Osteoblast (primary cell): ENCODE measurements around the gene KRTAP20-2. TPM values are rescaled to one million over a fixed set of nuclear protein-coding genes. Genes with fewer than 3 reads are reported as not detected.

ENCODE experiments used
- DNase-seq: peaks from one replicate; pipeline ENCODE4 v3.0.0; 2011; ENCODE audit warnings: low spot score, mixed read lengths; ENCODE audit not compliant: insufficient read length; ENCODE audit errors: missing footprints
- H2AFZ ChIP-seq: 2 replicates; pipeline ENCODE4 v1.6.0; 2011; ENCODE audit warnings: mild to moderate bottlenecking, low read length
- H3K27ac ChIP-seq: 2 replicates; pipeline ENCODE4 v1.5.1; 2011; ENCODE audit warnings: mild to moderate bottlenecking, low read depth, low read length, moderate library complexity
- H3K27me3 ChIP-seq: 2 replicates; pipeline ENCODE4 v1.6.0; 2012; ENCODE audit warnings: mild to moderate bottlenecking, control low read depth, inconsistent platforms, low read length, moderate library complexity; ENCODE audit not compliant: insufficient read depth
- H3K36me3 ChIP-seq: 2 replicates; pipeline ENCODE4 v1.5.1; 2011; ENCODE audit warnings: mild to moderate bottlenecking, low read length, control low read depth, moderate library complexity; ENCODE audit not compliant: insufficient read depth
- H3K4me1 ChIP-seq: 2 replicates; pipeline ENCODE4 v1.5.1; 2011; ENCODE audit warnings: mild to moderate bottlenecking, low read length, control low read depth, moderate library complexity; ENCODE audit not compliant: insufficient read depth
- H3K4me2 ChIP-seq: 2 replicates; pipeline ENCODE4 v1.6.0; 2011; ENCODE audit warnings: mild to moderate bottlenecking, low read length; ENCODE audit not compliant: insufficient read depth
- H3K4me3 ChIP-seq: fragments of 200-600 bp; sonication (generic); 3 replicates; pipeline ENCODE4 v1.5.1; 2012; ENCODE audit warnings: mild to moderate bottlenecking, low read length, inconsistent platforms; ENCODE audit not compliant: insufficient read depth
- H3K79me2 ChIP-seq: 2 replicates; pipeline ENCODE4 v1.6.0; 2012; ENCODE audit warnings: mild to moderate bottlenecking, low read length, control low read depth, inconsistent platforms; ENCODE audit not compliant: insufficient read depth
- H3K9me3 ChIP-seq: 2 replicates; pipeline ENCODE4 v1.5.1; 2011; ENCODE audit warnings: low read depth, low read length, control low read depth
- H4K20me1 ChIP-seq: 2 replicates; pipeline ENCODE4 v1.6.0; 2012; ENCODE audit warnings: mild to moderate bottlenecking, low read length, control low read depth; ENCODE audit not compliant: insufficient read depth
- small RNA-seq: library from RNA; depleted of rRNA; stranded (forward); fragments of <200 nt; gene quantifications from one replicate; pipeline ENCODE3, GENCODE V24; 2012
- total RNA-seq: library from RNA; depleted of rRNA; stranded (reverse); fragments of >200 nt; gene quantifications from 2 replicates; pipeline ENCODE4 v1.2.3, GENCODE V29; 2012
- TF ChIP-seq, protein P1 (sequence below): IDR thresholded peaks from 2 replicates; pipeline ENCODE4 v1.5.1; 2011; ENCODE audit warnings: mild to moderate bottlenecking, low read depth, low read length, moderate library complexity; ENCODE audit errors: extremely low read depth

The KRTAP20-2 gene
- total RNA-seq, 1 donor: not detected

GRCh38 chr21:30680586-30680985 is 45.6 kb downstream of the KRTAP20-2 start:
- Histone ChIP-seq H3K4me2 (no peak overlapping the region), H3K79me2 (no peaks in the 10 kb centered on the region)
- DNase-seq: no peak

GRCh38 chr21:30684506-30684905 is 49.5 kb downstream of the KRTAP20-2 start:
- H3K4me2 ChIP-seq: no peak overlapping the region
- no peak overlapping the region for H3K27ac ChIP-seq
- no peaks in the 10 kb centered on the region for H3K27me3 ChIP-seq
- DNase-seq: no peak
- no peak overlapping the region for H3K4me3 ChIP-seq
- H3K79me2 ChIP-seq: no peaks in the 10 kb centered on the region
- no peak overlapping the region for H2AFZ ChIP-seq
- peaks cover 2% of the 10 kb centered on the region for H3K9me3 ChIP-seq
- H3K36me3 ChIP-seq: no peaks in the 10 kb centered on the region
- TF ChIP-seq, protein P1, sequence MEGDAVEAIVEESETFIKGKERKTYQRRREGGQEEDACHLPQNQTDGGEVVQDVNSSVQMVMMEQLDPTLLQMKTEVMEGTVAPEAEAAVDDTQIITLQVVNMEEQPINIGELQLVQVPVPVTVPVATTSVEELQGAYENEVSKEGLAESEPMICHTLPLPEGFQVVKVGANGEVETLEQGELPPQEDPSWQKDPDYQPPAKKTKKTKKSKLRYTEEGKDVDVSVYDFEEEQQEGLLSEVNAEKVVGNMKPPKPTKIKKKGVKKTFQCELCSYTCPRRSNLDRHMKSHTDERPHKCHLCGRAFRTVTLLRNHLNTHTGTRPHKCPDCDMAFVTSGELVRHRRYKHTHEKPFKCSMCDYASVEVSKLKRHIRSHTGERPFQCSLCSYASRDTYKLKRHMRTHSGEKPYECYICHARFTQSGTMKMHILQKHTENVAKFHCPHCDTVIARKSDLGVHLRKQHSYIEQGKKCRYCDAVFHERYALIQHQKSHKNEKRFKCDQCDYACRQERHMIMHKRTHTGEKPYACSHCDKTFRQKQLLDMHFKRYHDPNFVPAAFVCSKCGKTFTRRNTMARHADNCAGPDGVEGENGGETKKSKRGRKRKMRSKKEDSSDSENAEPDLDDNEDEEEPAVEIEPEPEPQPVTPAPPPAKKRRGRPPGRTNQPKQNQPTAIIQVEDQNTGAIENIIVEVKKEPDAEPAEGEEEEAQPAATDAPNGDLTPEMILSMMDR: no peak
- H4K20me1 ChIP-seq: no peaks in the 10 kb centered on the region
- H3K4me1 ChIP-seq: no peaks in the 10 kb centered on the region

More at GRCh38 chr21:30680586-30680985, 45.6 kb downstream of the KRTAP20-2 start:
- Histone ChIP-seq H3K4me1 (no peaks in the 10 kb centered on the region), H4K20me1 (no peaks in the 10 kb centered on the region), H3K9me3 (peaks cover 2% of the 10 kb centered on the region), H3K36me3 (no peaks in the 10 kb centered on the region), H3K27ac (no peak overlapping the region), H3K4me3 (no peak overlapping the region), H3K27me3 (no peaks in the 10 kb centered on the region), H2AFZ (no peak overlapping the region)
- TF ChIP-seq, protein P1: no peak

Small RNA genes within 50 kb of the gene (small RNA-seq; reads per million reads assigned to genes)
- gene KRTAP20-1 (not detected), gene KRTAP20-3 (not detected), gene KRTAP20-4 (not detected), gene KRTAP22-1 (not detected), gene KRTAP22-2 (not detected)

Other genes with a start within 250 kb of the KRTAP20-2 start
- not detected in 2 replicates for gene KRTAP13-1, start 239.2 kb upstream of the KRTAP20-2 start, total RNA-seq
- gene KRTAP13-3, start 209.3 kb upstream of the KRTAP20-2 start, total RNA-seq: not detected in 2 replicates
- not detected in 2 replicates for gene KRTAP13-4, start 205.0 kb upstream of the KRTAP20-2 start, total RNA-seq
- not detected in 2 replicates for gene KRTAP15-1, start 194.9 kb upstream of the KRTAP20-2 start, total RNA-seq
- not detected in 2 replicates for gene KRTAP19-1, start 154.8 kb upstream of the KRTAP20-2 start, total RNA-seq
- gene KRTAP19-2, start 147.8 kb upstream of the KRTAP20-2 start, total RNA-seq: not detected in 2 replicates
- not detected in 2 replicates for gene KRTAP19-3, start 143.2 kb upstream of the KRTAP20-2 start, total RNA-seq
- gene KRTAP19-4, start 138.0 kb upstream of the KRTAP20-2 start, total RNA-seq: not detected in 2 replicates
- not detected in 2 replicates for gene KRTAP19-5, start 133.1 kb upstream of the KRTAP20-2 start, total RNA-seq
- not detected in 2 replicates for gene KRTAP19-6, start 93.3 kb upstream of the KRTAP20-2 start, total RNA-seq
- not detected in 2 replicates for gene KRTAP19-7, start 73.9 kb upstream of the KRTAP20-2 start, total RNA-seq
- not detected in 2 replicates for gene KRTAP22-2, start 44.8 kb upstream of the KRTAP20-2 start, total RNA-seq
- not detected in 2 replicates for gene KRTAP6-3, start 42.8 kb upstream of the KRTAP20-2 start, total RNA-seq
- gene KRTAP6-2, start 36.3 kb upstream of the KRTAP20-2 start, total RNA-seq: not detected in 2 replicates
- gene KRTAP22-1, start 34.1 kb upstream of the KRTAP20-2 start, total RNA-seq: not detected in 2 replicates
- not detected in 2 replicates for gene KRTAP6-1, start 21.3 kb upstream of the KRTAP20-2 start, total RNA-seq
- gene KRTAP20-1, start 18.8 kb upstream of the KRTAP20-2 start, total RNA-seq: not detected in 2 replicates
- not detected in 2 replicates for gene KRTAP20-4, start 14.6 kb upstream of the KRTAP20-2 start, total RNA-seq
- not detected in 2 replicates for gene KRTAP20-3, start 7.7 kb downstream of the KRTAP20-2 start, total RNA-seq
- not detected in 2 replicates for gene KRTAP21-3, start 83.6 kb downstream of the KRTAP20-2 start, total RNA-seq
- gene KRTAP21-2, start 112.1 kb downstream of the KRTAP20-2 start, total RNA-seq: not detected in 2 replicates
- not detected in 2 replicates for gene KRTAP21-1, start 120.2 kb downstream of the KRTAP20-2 start, total RNA-seq
- gene KRTAP8-1, start 178.1 kb downstream of the KRTAP20-2 start, total RNA-seq: not detected in 2 replicates
- not detected in 2 replicates for gene KRTAP7-1, start 194.6 kb downstream of the KRTAP20-2 start, total RNA-seq
- gene KRTAP11-1, start 246.4 kb downstream of the KRTAP20-2 start, total RNA-seq: not detected in 2 replicates